ENCODE data around the gene TMEM139. TPM values are rescaled to one million over a fixed set of nuclear protein-coding genes. Genes with fewer than 3 reads are reported as not detected.
A peak's percentile ranks its signal among the peaks of the same experiment; 100 is the strongest.

TMEM139 gene
- total and polyA plus RNA-seq, 3 experiments from 2014 or later, result 0.84 to 0.90 (median 0.87) TPM

GRCh38 chr7:143282124-143282523 is 2.6 kb upstream of the TMEM139 start:
- no peak for DNase-seq
- Mint-ChIP-seq H3K4me1 (peaks cover 38 to 49% (median 40%) of the 10 kb centered on the region in 3 donors), H3K27me3 (no peaks in the 10 kb centered on the region), H3K9me3 (no peaks in the 10 kb centered on the region), H3K27ac (peak overlapping the region in 1 of 8 donors; percentile 35), H3K36me3 (no peaks in the 10 kb centered on the region), H3K4me3 (no peak overlapping the region)
- ChIA-PET CTCF (interaction anchor here (0.5 to 4.8 kb wide), 6 partner anchors 9 to 67 kb away, joined by 3 to 27 read pairs (median 4); partner anchors contain the start of gene GSTK1), POLR2A (no interaction called here)
- H3K27me3 ChIP-seq (ENCODE audit: insufficient read depth, low read length, poor library complexity, severe bottlenecking), result no peaks in the 10 kb centered on the region
- H3K9me3 ChIP-seq (ENCODE audit: low read length), result no peaks in the 10 kb centered on the region
- H3K4me3 ChIP-seq (ENCODE audit: low read length), result no peak overlapping the region
- no peaks in the 10 kb centered on the region for H3K36me3 ChIP-seq (ENCODE audit: insufficient read depth, low read length)
- H3K27ac ChIP-seq (ENCODE audit: low read depth, low read length), result no peak overlapping the region
- H3K4me1 ChIP-seq (ENCODE audit: insufficient read depth, low read length), result peaks cover 27% of the 10 kb centered on the region

- no peak for DNase-seq
- H3K27ac ChIP-seq (ENCODE audit: low read depth, low read length), result no peak overlapping the region
- peak overlapping the region in 2 of 8 donors; percentile 25 to 27 for H3K27ac Mint-ChIP-seq
- POLR2A ChIA-PET, result no interaction called here
- CTCF ChIA-PET, result interaction anchor here (1.4 to 1.7 kb wide), 4 partner anchors 20 to 97 kb away, joined by 3 to 6 read pairs (median 4); partner anchors contain the start of gene GSTK1
- H3K9me3 Mint-ChIP-seq, result no peaks in the 10 kb centered on the region
- peaks cover 34% of the 10 kb centered on the region for H3K4me1 ChIP-seq (ENCODE audit: insufficient read depth, low read length)
- H3K4me1 Mint-ChIP-seq, result peaks cover 44 to 60% (median 48%) of the 10 kb centered on the region in 3 donors
- H3K27me3 ChIP-seq (ENCODE audit: insufficient read depth, low read length, poor library complexity, severe bottlenecking), result no peaks in the 10 kb centered on the region
- no peak overlapping the region for H3K4me3 ChIP-seq (ENCODE audit: low read length)
- no peaks in the 10 kb centered on the region for H3K9me3 ChIP-seq (ENCODE audit: low read length)
- peak overlapping the region in 1 of 7 donors; percentile 4 for H3K4me3 Mint-ChIP-seq
- H3K36me3 ChIP-seq (ENCODE audit: insufficient read depth, low read length), result no peaks in the 10 kb centered on the region
- no peaks in the 10 kb centered on the region for H3K27me3 Mint-ChIP-seq
- H3K36me3 Mint-ChIP-seq, result peaks cover 0 to 3% (median 0%) of the 10 kb centered on the region in 3 donors
Measured at GRCh38 chr7:143283381-143283780, 1.4 kb upstream of the TMEM139 start.

GRCh38 chr7:143285470-143285778 is 666 bp downstream of the TMEM139 start:
- POLR2A ChIA-PET, result no interaction called here
- H3K36me3 Mint-ChIP-seq, result peaks cover 0 to 19% (median 0%) of the 10 kb centered on the region in 3 donors
- H3K4me1 ChIP-seq (ENCODE audit: insufficient read depth, low read length), result peaks cover 28% of the 10 kb centered on the region
- H3K9me3 Mint-ChIP-seq, result no peaks in the 10 kb centered on the region
- no peaks in the 10 kb centered on the region for H3K27me3 Mint-ChIP-seq
- H3K4me3 Mint-ChIP-seq, result peak overlapping the region in 2 of 7 donors; percentile 49 to 82
- no peak overlapping the region for H3K27ac ChIP-seq (ENCODE audit: low read depth, low read length)
- H3K27me3 ChIP-seq (ENCODE audit: insufficient read depth, low read length, poor library complexity, severe bottlenecking), result no peaks in the 10 kb centered on the region
- peak overlapping the region in 1 of 8 donors; percentile 50 for H3K27ac Mint-ChIP-seq
- no peak for DNase-seq
- no peak overlapping the region for H3K4me3 ChIP-seq (ENCODE audit: low read length)
- no peaks in the 10 kb centered on the region for H3K9me3 ChIP-seq (ENCODE audit: low read length)
- peaks cover 43 to 59% (median 48%) of the 10 kb centered on the region in 3 donors for H3K4me1 Mint-ChIP-seq
- CTCF ChIA-PET, result interaction anchor here (1.0 to 3.6 kb wide), 2 partner anchors 45 to 95 kb away, joined by 3 to 24 read pairs; no protein-coding TSS in a partner anchor
- no peaks in the 10 kb centered on the region for H3K36me3 ChIP-seq (ENCODE audit: insufficient read depth, low read length)

GRCh38 chr7:143285806-143286521 is 1.2 kb downstream of the TMEM139 start:
- CTCF ChIA-PET, result interaction anchor here (1.0 to 3.6 kb wide), 3 partner anchors 23 to 94 kb away, joined by 3 to 24 read pairs (median 12); partner anchors contain the start of gene GSTK1
- Histone ChIP-seq H3K27ac (ENCODE audit: low read depth, low read length) (no peak overlapping the region), H3K4me3 (ENCODE audit: low read length) (no peak overlapping the region), H3K9me3 (ENCODE audit: low read length) (no peaks in the 10 kb centered on the region), H3K27me3 (ENCODE audit: insufficient read depth, low read length, poor library complexity, severe bottlenecking) (no peaks in the 10 kb centered on the region), H3K36me3 (ENCODE audit: insufficient read depth, low read length) (no peaks in the 10 kb centered on the region), H3K4me1 (ENCODE audit: insufficient read depth, low read length) (peaks cover 29% of the 10 kb centered on the region)
- peak overlapping the region in 2 of 8 donors; percentile 12 to 85 for H3K27ac Mint-ChIP-seq
- POLR2A ChIA-PET, result interaction anchor here (2.6 kb wide), 1 partner anchor 23 kb away, joined by 9 read pairs; the partner anchor contains the start of gene GSTK1
- H3K27me3 Mint-ChIP-seq, result no peaks in the 10 kb centered on the region
- peak overlapping the region in 1 of 7 donors; percentile 49 for H3K4me3 Mint-ChIP-seq
- DNase-seq, result no peak
- peaks cover 0 to 22% (median 0%) of the 10 kb centered on the region in 3 donors for H3K36me3 Mint-ChIP-seq
- no peaks in the 10 kb centered on the region for H3K9me3 Mint-ChIP-seq
- H3K4me1 Mint-ChIP-seq, result peaks cover 44 to 59% (median 49%) of the 10 kb centered on the region in 3 donors

- no peaks in the 10 kb centered on the region for H3K27me3 ChIP-seq (ENCODE audit: insufficient read depth, low read length, poor library complexity, severe bottlenecking)
- POLR2A ChIA-PET, result interaction anchor here (0.6 to 2.6 kb wide), 3 partner anchors 22 to 46 kb away, joined by 3 to 9 read pairs (median 9); partner anchors contain the start of gene GSTK1
Measured at GRCh38 chr7:143286522-143286890, 1.7 kb downstream of the TMEM139 start.

GRCh38 chr7:143287339-143287934 is 2.7 kb downstream of the TMEM139 start:
- H3K27me3 ChIP-seq (ENCODE audit: insufficient read depth, low read length, poor library complexity, severe bottlenecking), result no peaks in the 10 kb centered on the region
- peak overlapping the region; percentile 45 for H3K4me3 ChIP-seq (ENCODE audit: low read length)
- Mint-ChIP-seq H3K27ac (peak overlapping the region; percentile 80 to 94 (median 90)), H3K27me3 (no peaks in the 10 kb centered on the region), H3K4me3 (peak overlapping the region; percentile 88 to 99 (median 95)), H3K36me3 (peaks cover 4 to 35% (median 8%) of the 10 kb centered on the region in 3 donors), H3K9me3 (no peaks in the 10 kb centered on the region), H3K4me1 (peaks cover 50 to 67% (median 61%) of the 10 kb centered on the region in 3 donors)
- CTCF ChIA-PET, result interaction anchor here (0.6 to 3.6 kb wide), 13 partner anchors 8 to 93 kb away, joined by 3 to 24 read pairs (median 4); partner anchors contain the start of gene GSTK1
- peak overlapping the region; percentile 45 for H3K27ac ChIP-seq (ENCODE audit: low read depth, low read length)
- H3K9me3 ChIP-seq (ENCODE audit: low read length), result no peaks in the 10 kb centered on the region
- H3K36me3 ChIP-seq (ENCODE audit: insufficient read depth, low read length), result peaks cover 4% of the 10 kb centered on the region
- no peak for DNase-seq
- H3K4me1 ChIP-seq (ENCODE audit: insufficient read depth, low read length), result peaks cover 29% of the 10 kb centered on the region
- POLR2A ChIA-PET, result interaction anchor here (0.5 to 2.6 kb wide), 10 partner anchors 8 to 120 kb away, joined by 3 to 9 read pairs (median 6); partner anchors contain the start of gene GSTK1

More at GRCh38 chr7:143286522-143286890, 1.7 kb downstream of the TMEM139 start:
- H3K4me1 ChIP-seq (ENCODE audit: insufficient read depth, low read length), result peaks cover 29% of the 10 kb centered on the region
- no peak overlapping the region for H3K4me3 ChIP-seq (ENCODE audit: low read length)
- peaks cover 47 to 63% (median 54%) of the 10 kb centered on the region in 3 donors for H3K4me1 Mint-ChIP-seq
- peaks cover 0 to 27% (median 3%) of the 10 kb centered on the region in 3 donors for H3K36me3 Mint-ChIP-seq
- no peak overlapping the region for H3K27ac ChIP-seq (ENCODE audit: low read depth, low read length)
- no peaks in the 10 kb centered on the region for H3K9me3 ChIP-seq (ENCODE audit: low read length)
- no peaks in the 10 kb centered on the region for H3K9me3 Mint-ChIP-seq
- no peaks in the 10 kb centered on the region for H3K27me3 Mint-ChIP-seq
- CTCF ChIA-PET, result interaction anchor here (1.5 to 3.6 kb wide), 3 partner anchors 23 to 46 kb away, joined by 4 to 24 read pairs (median 12); partner anchors contain the start of gene GSTK1
- peak overlapping the region in 5 of 7 donors; percentile 20 to 99 (median 92) for H3K4me3 Mint-ChIP-seq
- H3K27ac Mint-ChIP-seq, result peak overlapping the region in 2 of 8 donors; percentile 5 to 85
- no peak for DNase-seq
- H3K36me3 ChIP-seq (ENCODE audit: insufficient read depth, low read length), result no peaks in the 10 kb centered on the region

GRCh38 chr7:143287935-143288826 is 3.4 kb downstream of the TMEM139 start, which contains the start of gene CASP2:
TSS of gene CASP2 (plus strand) at chr7:143288351. CDS start at chr7:143288456, 105 bp downstream.
- Histone ChIP-seq H3K36me3 (ENCODE audit: insufficient read depth, low read length) (peaks cover 10% of the 10 kb centered on the region), H3K27me3 (ENCODE audit: insufficient read depth, low read length, poor library complexity, severe bottlenecking) (no peaks in the 10 kb centered on the region), H3K27ac (ENCODE audit: low read depth, low read length) (peak within 1 kb of the TSS; percentile 83), H3K4me1 (ENCODE audit: insufficient read depth, low read length) (peaks cover 29% of the 10 kb centered on the region), H3K4me3 (ENCODE audit: low read length) (peak within 1 kb of the TSS; percentile 59), H3K9me3 (ENCODE audit: low read length) (no peaks in the 10 kb centered on the region)
- ChIA-PET CTCF (interaction anchor here (0.6 to 3.6 kb wide), 13 partner anchors 9 to 92 kb away, joined by 3 to 24 read pairs (median 4); partner anchors contain the start of gene GSTK1), POLR2A (interaction anchor here (0.5 to 2.6 kb wide), 12 partner anchors 9 to 1548 kb away, joined by 3 to 9 read pairs (median 4); partner anchors contain the start of genes GSTK1 and TPK1)
- Mint-ChIP-seq H3K9me3 (no peaks in the 10 kb centered on the region), H3K27ac (peak within 1 kb of the TSS; percentile 85 to 99 (median 91)), H3K4me1 (peaks cover 50 to 68% (median 61%) of the 10 kb centered on the region in 3 donors), H3K4me3 (peak within 1 kb of the TSS; percentile 88 to 99 (median 95)), H3K36me3 (peaks cover 4 to 41% (median 8%) of the 10 kb centered on the region in 3 donors), H3K27me3 (no peaks in the 10 kb centered on the region)
- peak; percentile 98 to 100 (median 99) for DNase-seq
